ENCODE data around the gene HS6ST2.

Gene HS6ST2

GRCh38 chrX:132775263-132775823, 183.1 kb downstream of the HS6ST2 start:
- H2BK5ac ChIP-seq (ENCODE audit: low read length) = no peak overlapping the region
- H4K91ac ChIP-seq (ENCODE audit: low read depth, low read length, poor library complexity) = no peak overlapping the region
- WGBS, 2 donors (ENCODE audit: extremely low coverage in 2 of 2, insufficient read length in 2 of 2, insufficient replicate concordance in 1 of 2) = no CpG with 5 or more reads among the region's 7 CpGs
- no peak overlapping the region for H2BK120ac ChIP-seq (ENCODE audit: low read depth, low read length)
- no peak overlapping the region for H3K9ac ChIP-seq (ENCODE audit: low read depth, low read length, poor library complexity)
- no peak overlapping the region for H3K23ac ChIP-seq (ENCODE audit: low read depth, low read length, poor library complexity)
- no peak overlapping the region for H2BK12ac ChIP-seq (ENCODE audit: low read length)
- H3K9me3 ChIP-seq (replicated peaks in 1 of 2; ENCODE audit: control insufficient read depth in 2 of 2, insufficient read depth in 1 of 2, low read depth in 1 of 2, low read length in 2 of 2) = no peaks in the 10 kb centered on the region
- no peak overlapping the region for H4K8ac ChIP-seq (ENCODE audit: low read depth, low read length)
- no peak overlapping the region for H2AK5ac ChIP-seq (ENCODE audit: low read depth, low read length)
- no peaks in the 10 kb centered on the region for H3K27me3 ChIP-seq (ENCODE audit: control insufficient read depth in 3 of 3, insufficient read depth in 3 of 3, low read depth in 1 of 3, low read length in 3 of 3)
- peaks cover 0 to 7% of the 10 kb centered on the region in 2 donors for H3K4me1 ChIP-seq (ENCODE audit: control insufficient read depth in 2 of 2, insufficient read depth in 1 of 2, low read depth in 1 of 2, low read length in 2 of 2)
- no peak overlapping the region for H2BK15ac ChIP-seq (ENCODE audit: low read length)
- H2AFZ ChIP-seq (ENCODE audit: low read length) = no peak overlapping the region
- H3K18ac ChIP-seq (ENCODE audit: low read length) = no peak overlapping the region
- H3K36me3 ChIP-seq (replicated peaks in 1 of 2; ENCODE audit: control insufficient read depth in 2 of 2, insufficient read depth in 2 of 2, low read length in 2 of 2) = no peaks in the 10 kb centered on the region
- H3K14ac ChIP-seq (ENCODE audit: low read length) = no peak overlapping the region
- no peak overlapping the region for H3K27ac ChIP-seq (replicated peaks; ENCODE audit: low read length)
- H3K4me2 ChIP-seq (ENCODE audit: insufficient read depth, low read length, poor library complexity, severe bottlenecking) = no peak overlapping the region
- no peak overlapping the region for H3K4me3 ChIP-seq (ENCODE audit: low read length in 2 of 2)
- H3K79me1 ChIP-seq (ENCODE audit: low read depth, low read length) = no peaks in the 10 kb centered on the region
- H3K4ac ChIP-seq (ENCODE audit: low read length) = no peak overlapping the region
- DNase-seq (ENCODE audit: low spot score) = no peak

DNA sequence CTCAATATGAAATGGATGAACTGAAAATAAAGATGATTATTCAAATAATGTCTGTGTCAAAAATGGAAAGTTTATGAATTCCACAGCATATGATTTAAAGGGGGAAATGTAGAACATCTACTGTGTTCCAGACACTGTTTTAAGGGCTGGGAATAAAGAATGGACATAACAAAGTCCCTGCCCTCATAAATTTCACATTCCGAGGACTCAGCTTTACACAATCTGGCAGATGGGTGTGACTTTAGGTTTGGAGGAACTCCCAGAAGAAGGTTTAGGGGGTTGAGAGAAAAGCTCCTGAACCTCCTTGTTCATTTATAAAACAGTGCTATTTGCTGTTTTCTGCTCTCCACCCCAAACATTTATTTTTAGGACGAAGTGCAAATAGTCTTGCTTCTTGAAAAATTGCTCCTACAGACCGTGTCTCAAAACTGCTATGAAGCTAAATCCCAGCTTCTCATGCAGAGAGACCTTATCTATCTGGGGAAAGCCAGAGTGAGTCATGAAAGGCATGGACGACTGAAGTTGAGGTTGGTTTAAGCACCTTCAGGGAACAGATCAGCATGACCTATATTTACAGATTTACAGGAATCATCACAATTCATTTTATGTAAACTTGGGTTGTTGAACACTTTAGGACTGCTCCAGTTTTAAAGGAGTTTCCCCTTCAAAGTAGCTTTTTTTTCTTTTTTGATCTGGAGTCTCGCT, 184.3 kb downstream of the HS6ST2 start:
- no peak overlapping the region for H3K4me3 ChIP-seq (ENCODE audit: low read length in 2 of 2)
- no peaks in the 10 kb centered on the region for H3K9me3 ChIP-seq (replicated peaks in 1 of 2; ENCODE audit: control insufficient read depth in 2 of 2, insufficient read depth in 1 of 2, low read depth in 1 of 2, low read length in 2 of 2)
- H4K8ac ChIP-seq (ENCODE audit: low read depth, low read length) = no peak overlapping the region
- no peaks in the 10 kb centered on the region for H3K79me1 ChIP-seq (ENCODE audit: low read depth, low read length)
- H2BK120ac ChIP-seq (ENCODE audit: low read depth, low read length) = no peak overlapping the region
- no peak overlapping the region for H3K9ac ChIP-seq (ENCODE audit: low read depth, low read length, poor library complexity)
- DNase-seq (ENCODE audit: low spot score) = no peak
- H2AK5ac ChIP-seq (ENCODE audit: low read depth, low read length) = no peak overlapping the region
- no peak overlapping the region for H3K4ac ChIP-seq (ENCODE audit: low read length)
- H3K4me2 ChIP-seq (ENCODE audit: insufficient read depth, low read length, poor library complexity, severe bottlenecking) = no peak overlapping the region
- H2BK15ac ChIP-seq (ENCODE audit: low read length) = no peak overlapping the region
- no peak overlapping the region for H2BK5ac ChIP-seq (ENCODE audit: low read length)
- H3K18ac ChIP-seq (ENCODE audit: low read length) = no peak overlapping the region
- no peak overlapping the region for H4K91ac ChIP-seq (ENCODE audit: low read depth, low read length, poor library complexity)
- peaks cover 0 to 6% of the 10 kb centered on the region in 2 donors for H3K4me1 ChIP-seq (ENCODE audit: control insufficient read depth in 2 of 2, insufficient read depth in 1 of 2, low read depth in 1 of 2, low read length in 2 of 2)
- H3K27me3 ChIP-seq (ENCODE audit: control insufficient read depth in 3 of 3, insufficient read depth in 3 of 3, low read depth in 1 of 3, low read length in 3 of 3) = no peaks in the 10 kb centered on the region
- no peak overlapping the region for H3K27ac ChIP-seq (replicated peaks; ENCODE audit: low read length)
- no peak overlapping the region for H2AFZ ChIP-seq (ENCODE audit: low read length)
- no CpG with 5 or more reads among the region's 5 CpGs for WGBS, 2 donors (ENCODE audit: extremely low coverage in 2 of 2, insufficient read length in 2 of 2, insufficient replicate concordance in 1 of 2)
- no peak overlapping the region for H2BK12ac ChIP-seq (ENCODE audit: low read length)
- no peak overlapping the region for H3K23ac ChIP-seq (ENCODE audit: low read depth, low read length, poor library complexity)
- no peaks in the 10 kb centered on the region for H3K36me3 ChIP-seq (replicated peaks in 1 of 2; ENCODE audit: control insufficient read depth in 2 of 2, insufficient read depth in 2 of 2, low read length in 2 of 2)
- no peak overlapping the region for H3K14ac ChIP-seq (ENCODE audit: low read length)

GRCh38 chrX:132769609-132770008, 188.8 kb downstream of the HS6ST2 start:
- Histone ChIP-seq H2AFZ (ENCODE audit: low read length) (no peak overlapping the region), H2BK5ac (ENCODE audit: low read length) (no peak overlapping the region), H3K4me3 (ENCODE audit: low read length in 2 of 2) (no peak overlapping the region), H2BK12ac (ENCODE audit: low read length) (no peak overlapping the region), H3K27ac (replicated peaks; ENCODE audit: low read length) (no peak overlapping the region), H2BK120ac (ENCODE audit: low read depth, low read length) (no peak overlapping the region), H3K9me3 (replicated peaks in 1 of 2; ENCODE audit: control insufficient read depth in 2 of 2, insufficient read depth in 1 of 2, low read depth in 1 of 2, low read length in 2 of 2) (no peaks in the 10 kb centered on the region), H3K4me2 (ENCODE audit: insufficient read depth, low read length, poor library complexity, severe bottlenecking) (no peak overlapping the region), H3K27me3 (ENCODE audit: control insufficient read depth in 3 of 3, insufficient read depth in 3 of 3, low read depth in 1 of 3, low read length in 3 of 3) (no peaks in the 10 kb centered on the region), H2BK15ac (ENCODE audit: low read length) (no peak overlapping the region), H3K4me1 (ENCODE audit: control insufficient read depth in 2 of 2, insufficient read depth in 1 of 2, low read depth in 1 of 2, low read length in 2 of 2) (no peaks in the 10 kb centered on the region), H3K14ac (ENCODE audit: low read length) (no peak overlapping the region), H4K8ac (ENCODE audit: low read depth, low read length) (no peak overlapping the region), H4K91ac (ENCODE audit: low read depth, low read length, poor library complexity) (no peak overlapping the region), H3K79me1 (ENCODE audit: low read depth, low read length) (no peaks in the 10 kb centered on the region), H3K9ac (ENCODE audit: low read depth, low read length, poor library complexity) (no peak overlapping the region), H3K18ac (ENCODE audit: low read length) (no peak overlapping the region), H3K23ac (ENCODE audit: low read depth, low read length, poor library complexity) (no peak overlapping the region), H3K4ac (ENCODE audit: low read length) (no peak overlapping the region), H3K36me3 (replicated peaks in 1 of 2; ENCODE audit: control insufficient read depth in 2 of 2, insufficient read depth in 2 of 2, low read length in 2 of 2) (no peaks in the 10 kb centered on the region), H2AK5ac (ENCODE audit: low read depth, low read length) (no peak overlapping the region)
- no peak for DNase-seq (ENCODE audit: low spot score)
- no CpG with 5 or more reads among the region's 7 CpGs for WGBS, 2 donors (ENCODE audit: extremely low coverage in 2 of 2, insufficient read length in 2 of 2, insufficient replicate concordance in 1 of 2)

DNA sequence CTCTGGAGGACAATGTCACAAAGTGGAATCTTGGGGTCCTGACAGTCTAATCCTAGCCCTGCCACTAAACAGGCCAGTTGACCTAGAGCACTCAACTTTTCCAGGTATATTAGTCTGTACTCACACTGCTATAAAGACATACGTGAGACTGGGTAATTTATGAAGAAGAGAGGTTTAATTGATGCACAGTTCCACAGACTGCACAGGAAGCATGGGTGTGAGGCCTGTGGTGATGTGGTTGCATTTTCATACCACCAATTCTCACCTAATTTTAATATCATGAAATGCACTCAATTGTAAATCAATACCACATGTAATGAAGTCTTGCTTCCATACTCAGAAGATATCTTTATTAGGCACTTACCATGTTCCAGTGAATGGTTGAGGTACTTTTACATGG, 192.0 kb downstream of the HS6ST2 start:
- no peak overlapping the region for H4K8ac ChIP-seq (ENCODE audit: low read depth, low read length)
- no peak overlapping the region for H3K27ac ChIP-seq (replicated peaks; ENCODE audit: low read length)
- DNase-seq (ENCODE audit: low spot score) = no peak
- no peak overlapping the region for H2BK15ac ChIP-seq (ENCODE audit: low read length)
- WGBS, 2 donors (ENCODE audit: extremely low coverage in 2 of 2, insufficient read length in 2 of 2, insufficient replicate concordance in 1 of 2) = no CpG with 5 or more reads among the region's 1 CpG
- H3K18ac ChIP-seq (ENCODE audit: low read length) = no peak overlapping the region
- no peak overlapping the region for H2BK5ac ChIP-seq (ENCODE audit: low read length)
- H2BK12ac ChIP-seq (ENCODE audit: low read length) = no peak overlapping the region
- H3K27me3 ChIP-seq (ENCODE audit: control insufficient read depth in 3 of 3, insufficient read depth in 3 of 3, low read depth in 1 of 3, low read length in 3 of 3) = no peaks in the 10 kb centered on the region
- H3K4me2 ChIP-seq (ENCODE audit: insufficient read depth, low read length, poor library complexity, severe bottlenecking) = no peak overlapping the region
- no peak overlapping the region for H2BK120ac ChIP-seq (ENCODE audit: low read depth, low read length)
- no peak overlapping the region for H3K9ac ChIP-seq (ENCODE audit: low read depth, low read length, poor library complexity)
- no peaks in the 10 kb centered on the region for H3K36me3 ChIP-seq (replicated peaks in 1 of 2; ENCODE audit: control insufficient read depth in 2 of 2, insufficient read depth in 2 of 2, low read length in 2 of 2)
- H4K91ac ChIP-seq (ENCODE audit: low read depth, low read length, poor library complexity) = no peak overlapping the region
- peaks cover 0 to 1% of the 10 kb centered on the region in 2 donors for H3K4me1 ChIP-seq (ENCODE audit: control insufficient read depth in 2 of 2, insufficient read depth in 1 of 2, low read depth in 1 of 2, low read length in 2 of 2)
- no peak overlapping the region for H3K4ac ChIP-seq (ENCODE audit: low read length)
- H3K14ac ChIP-seq (ENCODE audit: low read length) = no peak overlapping the region
- H3K79me1 ChIP-seq (ENCODE audit: low read depth, low read length) = no peaks in the 10 kb centered on the region
- no peak overlapping the region for H3K23ac ChIP-seq (ENCODE audit: low read depth, low read length, poor library complexity)
- no peak overlapping the region for H2AK5ac ChIP-seq (ENCODE audit: low read depth, low read length)
- no peak overlapping the region for H3K4me3 ChIP-seq (ENCODE audit: low read length in 2 of 2)
- no peaks in the 10 kb centered on the region for H3K9me3 ChIP-seq (replicated peaks in 1 of 2; ENCODE audit: control insufficient read depth in 2 of 2, insufficient read depth in 1 of 2, low read depth in 1 of 2, low read length in 2 of 2)
- no peak overlapping the region for H2AFZ ChIP-seq (ENCODE audit: low read length)

Measured in neuronal stem cell (in vitro differentiated cells).